GM10248 (cell line): ENCODE results near the gene SLC22A13.

Experiments
- CTCF ChIA-PET: fragments of 300-600 bp; sonication (Branson Sonifier 250); formaldehyde crosslinking; extraction: SDS; loops from one replicate; lab custom pipeline; 2021; ENCODE audit warnings: antibody characterized with exemption; lab: Yijun Ruan, JAX
- POLR2A ChIA-PET: fragments of 350-650 bp; sonication (Branson Sonifier 250); formaldehyde crosslinking; extraction: SDS; loops from one replicate; lab custom pipeline; 2020; ENCODE audit warnings: antibody characterized with exemption; lab: Yijun Ruan, JAX
- DNase-seq: peaks from one replicate; pipeline ENCODE4 v3.0.0; 2012; ENCODE audit errors: extremely low spot score
- CTCF ChIP-seq: IDR thresholded peaks from 2 replicates; pipeline ENCODE4 v1.5.1; 2012; ENCODE audit warnings: mild to moderate bottlenecking, low read depth; ENCODE audit errors: extremely low read depth, missing control alignments, control extremely low read depth

SLC22A13 gene

GRCh38 chr3:38313695-38314094 is 48.1 kb downstream of the SLC22A13 start:
- no peak for DNase-seq
- ChIA-PET CTCF (no interaction called here), POLR2A (no interaction called here)
- TF ChIP-seq CTCF: no peak

- CTCF ChIA-PET: no interaction called here
- POLR2A ChIA-PET: no interaction called here
- no peak for TF ChIP-seq CTCF
- no peak for DNase-seq
These were observed 48.6 kb downstream of the SLC22A13 start for GRCh38 chr3:38314112-38314763.

- POLR2A ChIA-PET: no interaction called here
- DNase-seq: no peak
- TF ChIP-seq CTCF: no peak
- CTCF ChIA-PET: no interaction called here
These were observed 49.3 kb downstream of the SLC22A13 start for GRCh38 chr3:38314764-38315487.

GRCh38 chr3:38315488-38316230 is 50.0 kb downstream of the SLC22A13 start:
- no peak for TF ChIP-seq CTCF
- CTCF ChIA-PET: no interaction called here
- no peak for DNase-seq
- POLR2A ChIA-PET: no interaction called here

- TF ChIP-seq CTCF: no peak
- POLR2A ChIA-PET: no interaction called here
- CTCF ChIA-PET: no interaction called here
- no peak for DNase-seq
These were observed 51.0 kb downstream of the SLC22A13 start for GRCh38 chr3:38316356-38317191.
